ENCODE data around the gene CSTB. TPM values are rescaled to one million over a fixed set of nuclear protein-coding genes. Genes with fewer than 3 reads are reported as not detected.

The CSTB gene
- total RNA-seq, 1 donor from 2014 or later: 42.6 TPM

DNA sequence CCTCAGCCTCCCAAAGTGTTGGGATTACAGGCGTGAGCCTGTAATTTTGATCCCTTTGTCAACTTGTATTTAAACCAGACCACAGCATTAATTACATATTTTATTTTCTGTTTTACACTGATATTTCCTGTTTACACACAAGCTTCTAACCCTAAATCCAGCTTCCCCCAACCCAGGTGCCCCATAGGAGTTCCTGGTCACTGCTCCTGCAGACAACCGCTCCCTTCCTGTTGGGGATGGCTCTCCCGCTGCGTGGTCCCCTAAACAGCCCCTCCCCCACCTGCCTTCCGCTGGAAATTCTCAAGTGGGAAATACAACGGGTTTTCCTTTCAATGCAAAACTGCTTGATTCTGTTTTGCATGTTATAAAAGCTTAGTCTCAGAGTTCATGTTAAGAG is 3.7 kb downstream of the CSTB start:
- TF ChIP-seq, protein P1, sequence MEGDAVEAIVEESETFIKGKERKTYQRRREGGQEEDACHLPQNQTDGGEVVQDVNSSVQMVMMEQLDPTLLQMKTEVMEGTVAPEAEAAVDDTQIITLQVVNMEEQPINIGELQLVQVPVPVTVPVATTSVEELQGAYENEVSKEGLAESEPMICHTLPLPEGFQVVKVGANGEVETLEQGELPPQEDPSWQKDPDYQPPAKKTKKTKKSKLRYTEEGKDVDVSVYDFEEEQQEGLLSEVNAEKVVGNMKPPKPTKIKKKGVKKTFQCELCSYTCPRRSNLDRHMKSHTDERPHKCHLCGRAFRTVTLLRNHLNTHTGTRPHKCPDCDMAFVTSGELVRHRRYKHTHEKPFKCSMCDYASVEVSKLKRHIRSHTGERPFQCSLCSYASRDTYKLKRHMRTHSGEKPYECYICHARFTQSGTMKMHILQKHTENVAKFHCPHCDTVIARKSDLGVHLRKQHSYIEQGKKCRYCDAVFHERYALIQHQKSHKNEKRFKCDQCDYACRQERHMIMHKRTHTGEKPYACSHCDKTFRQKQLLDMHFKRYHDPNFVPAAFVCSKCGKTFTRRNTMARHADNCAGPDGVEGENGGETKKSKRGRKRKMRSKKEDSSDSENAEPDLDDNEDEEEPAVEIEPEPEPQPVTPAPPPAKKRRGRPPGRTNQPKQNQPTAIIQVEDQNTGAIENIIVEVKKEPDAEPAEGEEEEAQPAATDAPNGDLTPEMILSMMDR (IDR thresholded peaks at IDR 0.05; ENCODE audit: unreplicated experiment): no peak
- H3K9me3 Mint-ChIP-seq (ENCODE audit: low read depth): no peaks in the 10 kb centered on the region
- no peak overlapping the region for H3K4me3 Mint-ChIP-seq (ENCODE audit: low read depth)
- H3K27me3 Mint-ChIP-seq: no peaks in the 10 kb centered on the region
- peaks cover 24% of the 10 kb centered on the region for H3K4me1 Mint-ChIP-seq (ENCODE audit: low read depth)
- no peak for DNase-seq (ENCODE audit: low spot score, unreplicated experiment)
- peak overlapping the region; percentile 49 for H3K27ac Mint-ChIP-seq
- peaks cover 8% of the 10 kb centered on the region for H3K36me3 Mint-ChIP-seq (ENCODE audit: insufficient read depth)

DNA sequence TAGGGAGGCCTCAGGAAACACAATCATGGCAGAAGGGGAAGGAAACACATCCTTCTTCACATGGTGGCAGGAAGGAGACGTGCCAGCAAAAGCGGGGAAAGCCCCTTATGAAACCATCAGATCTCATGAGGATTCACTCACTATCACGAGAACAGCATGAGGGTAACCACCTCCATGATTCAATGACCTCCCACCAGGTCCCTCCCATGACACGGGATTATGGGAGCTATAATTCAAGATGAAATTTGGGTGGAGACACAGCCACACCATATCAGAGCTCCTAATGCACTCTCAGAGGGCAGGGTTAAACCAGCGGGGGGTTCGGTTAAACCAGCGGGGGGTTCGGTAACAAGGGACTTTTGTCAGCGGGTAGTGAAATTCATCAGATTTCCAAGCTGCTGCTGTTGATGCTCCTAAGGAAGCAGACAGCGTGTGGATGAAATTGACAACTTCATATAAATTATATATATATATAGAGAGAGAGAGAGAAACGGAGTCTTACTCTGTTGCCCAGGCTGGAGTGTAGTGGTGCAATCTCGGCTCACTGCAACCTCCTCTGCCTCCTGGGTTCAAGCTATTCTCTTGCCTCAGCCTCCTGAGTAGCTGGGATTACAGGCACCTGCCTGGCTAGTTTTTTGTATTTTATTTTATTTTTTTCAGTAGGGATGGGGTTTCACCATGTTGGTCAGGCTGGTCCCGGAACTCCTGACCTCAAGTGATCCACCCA is 4.2 kb downstream of the CSTB start:
- no peak for DNase-seq (ENCODE audit: low spot score, unreplicated experiment)
- peaks cover 27% of the 10 kb centered on the region for H3K4me1 Mint-ChIP-seq (ENCODE audit: low read depth)
- no peak overlapping the region for H3K4me3 Mint-ChIP-seq (ENCODE audit: low read depth)
- peaks cover 8% of the 10 kb centered on the region for H3K36me3 Mint-ChIP-seq (ENCODE audit: insufficient read depth)
- H3K9me3 Mint-ChIP-seq (ENCODE audit: low read depth): no peaks in the 10 kb centered on the region
- H3K27ac Mint-ChIP-seq: peak overlapping the region; percentile 49
- H3K27me3 Mint-ChIP-seq: no peaks in the 10 kb centered on the region
- TF ChIP-seq, protein P1 (IDR thresholded peaks at IDR 0.05; ENCODE audit: unreplicated experiment): no peak

GRCh38 chr21:43771199-43771675 is 4.9 kb downstream of the CSTB start:
- peaks cover 27% of the 10 kb centered on the region for H3K4me1 Mint-ChIP-seq (ENCODE audit: low read depth)

GRCh38 chr21:43770066-43770655 is 5.9 kb downstream of the CSTB start:
- no peak for DNase-seq (ENCODE audit: low spot score, unreplicated experiment)
- Mint-ChIP-seq H3K27ac (no peak overlapping the region), H3K4me1 (ENCODE audit: low read depth) (peaks cover 22% of the 10 kb centered on the region), H3K27me3 (no peaks in the 10 kb centered on the region), H3K9me3 (ENCODE audit: low read depth) (no peaks in the 10 kb centered on the region), H3K36me3 (ENCODE audit: insufficient read depth) (peaks cover 8% of the 10 kb centered on the region), H3K4me3 (ENCODE audit: low read depth) (no peak overlapping the region)
- TF ChIP-seq, protein P1 (IDR thresholded peaks at IDR 0.05; ENCODE audit: unreplicated experiment): no peak

More at GRCh38 chr21:43771199-43771675, 4.9 kb downstream of the CSTB start:
- Mint-ChIP-seq H3K27me3 (no peaks in the 10 kb centered on the region), H3K27ac (no peak overlapping the region), H3K4me3 (ENCODE audit: low read depth) (no peak overlapping the region), H3K9me3 (ENCODE audit: low read depth) (no peaks in the 10 kb centered on the region), H3K36me3 (ENCODE audit: insufficient read depth) (peaks cover 8% of the 10 kb centered on the region)
- TF ChIP-seq, protein P1 (IDR thresholded peaks at IDR 0.05; ENCODE audit: unreplicated experiment): no peak
- DNase-seq (ENCODE audit: low spot score, unreplicated experiment): no peak

DNA sequence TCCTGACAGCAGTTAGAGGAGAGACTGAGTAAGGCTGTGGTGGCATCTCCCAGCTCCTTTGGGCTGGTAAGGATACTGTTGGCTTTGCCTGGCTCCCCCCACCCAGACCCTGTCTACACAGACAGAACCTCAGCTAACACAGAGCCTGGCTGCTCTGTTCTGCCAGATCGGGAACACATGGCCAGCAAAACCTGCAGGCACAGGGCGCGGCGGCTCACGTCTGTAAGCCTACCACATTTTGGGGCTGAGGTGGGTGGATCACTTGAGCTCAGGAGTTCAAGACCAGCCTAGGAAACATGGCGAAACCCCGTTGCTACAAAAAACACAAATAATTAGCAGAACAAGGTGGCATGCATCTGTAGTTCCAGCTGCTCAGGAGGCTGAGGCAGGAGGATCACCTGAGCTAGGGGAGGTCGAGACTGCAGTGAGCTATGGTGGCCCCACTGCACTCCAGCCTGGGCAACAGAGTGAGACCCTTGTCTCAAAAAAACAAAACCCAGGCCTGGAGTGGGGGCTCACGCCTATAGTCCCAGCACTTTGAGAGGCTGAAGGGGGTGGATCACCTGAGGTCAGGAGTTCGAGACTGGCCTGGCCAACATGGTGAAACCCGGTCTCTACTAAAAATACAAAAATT is 6.7 kb downstream of the CSTB start:
- Mint-ChIP-seq H3K9me3 (ENCODE audit: low read depth) (no peaks in the 10 kb centered on the region), H3K36me3 (ENCODE audit: insufficient read depth) (peaks cover 8% of the 10 kb centered on the region), H3K4me1 (ENCODE audit: low read depth) (peaks cover 18% of the 10 kb centered on the region), H3K27ac (peak overlapping the region; percentile 65), H3K27me3 (no peaks in the 10 kb centered on the region), H3K4me3 (ENCODE audit: low read depth) (no peak overlapping the region)
- no peak for DNase-seq (ENCODE audit: low spot score, unreplicated experiment)
- TF ChIP-seq, protein P1 (IDR thresholded peaks at IDR 0.05; ENCODE audit: unreplicated experiment): no peak
